HEK293 (cell line): ENCODE results near the gene LAMTOR5.
"Not testable (repeated sequence)": the region's sequence is repeated elsewhere in the genome, so short reads cannot be mapped to it uniquely, and the experiment has no call there.

Experiments
- CTCF ChIA-PET: fragments of 350-600 bp; formaldehyde crosslinking; extraction: SDS; loops from one replicate; lab custom pipeline; 2021; ENCODE audit warnings: antibody characterized with exemption; lab: Yijun Ruan, JAX
- POLR2A ChIA-PET: fragments of 300-600 bp; formaldehyde crosslinking; extraction: SDS; loops from one replicate; lab custom pipeline; 2020; ENCODE audit warnings: antibody characterized with exemption, inconsistent platforms; lab: Yijun Ruan, JAX
- H3K27ac ChIP-seq: fragments of 200-500 bp; sonication (Bioruptor generic); 2 replicates; pipeline ENCODE4 v1.5.1; 2014; ENCODE audit warnings: low read depth, low read length, control low read depth, inconsistent platforms; ENCODE audit errors: extremely low read depth
- H3K36me3 ChIP-seq, 2 experiments: fragments of 200-500 bp in 1 of 2; sonication (Bioruptor generic) in 1 of 2; 1 replicate in 1 of 2; 2 replicates in 1 of 2; pipeline ENCODE4 v1.5.1; 2014 to 2017; ENCODE audit warnings: inconsistent platforms in 2 of 2, low read length in 2 of 2; ENCODE audit not compliant: control insufficient read depth in 2 of 2, insufficient read depth in 1 of 2
- H3K4me1 ChIP-seq: fragments of 200-500 bp; sonication (Bioruptor generic); 2 replicates; pipeline ENCODE4 v1.5.1; 2014; ENCODE audit warnings: mild to moderate bottlenecking, low read length, inconsistent platforms; ENCODE audit not compliant: control insufficient read depth, insufficient read depth
- H3K4me3 ChIP-seq: 2 replicates; pipeline ENCODE4 v1.5.1; 2011; ENCODE audit warnings: low read depth, mild to moderate bottlenecking, control low read depth, low read length, moderate library complexity
- H3K9me3 ChIP-seq: fragments of 200-500 bp; sonication (Bioruptor generic); 2 replicates; pipeline ENCODE4 v1.5.1; 2014; ENCODE audit warnings: low read depth, low read length, inconsistent platforms; ENCODE audit not compliant: control insufficient read depth, insufficient read depth
- GLI4 ChIP-seq: fragments of 450-650 bp; formaldehyde crosslinking; IDR thresholded peaks from 2 replicates; pipeline ENCODE4 v1.5.1; 2016; ENCODE audit warnings: missing biosample characterization, missing genetic modification characterization
- GLIS1 ChIP-seq: fragments of 450-650 bp; formaldehyde crosslinking; IDR thresholded peaks from 2 replicates; pipeline ENCODE4 v1.5.1; 2016; ENCODE audit warnings: missing biosample characterization, missing genetic modification characterization
- GLIS2 ChIP-seq: fragments of 450-650 bp; formaldehyde crosslinking; IDR thresholded peaks from 2 replicates; pipeline ENCODE4 v1.5.1; 2016; ENCODE audit warnings: missing biosample characterization, missing genetic modification characterization
- IKZF3 ChIP-seq: fragments of 450-650 bp; IDR thresholded peaks from 2 replicates; pipeline ENCODE4 v1.5.0; 2018; ENCODE audit warnings: missing biosample characterization, mild to moderate bottlenecking, missing genetic modification characterization, moderate library complexity
- KLF7 ChIP-seq: fragments of 450-650 bp; formaldehyde crosslinking; IDR thresholded peaks from 2 replicates; pipeline ENCODE4 v1.5.1; 2016; ENCODE audit warnings: missing biosample characterization, missing genetic modification characterization, borderline replicate concordance
- REPIN1 ChIP-seq: fragments of 450-650 bp; formaldehyde crosslinking; IDR thresholded peaks from 2 replicates; pipeline ENCODE4 v1.5.1; 2017; ENCODE audit warnings: missing biosample characterization, missing genetic modification characterization, low read depth
- ZNF146 ChIP-seq: fragments of 450-650 bp; formaldehyde crosslinking; IDR thresholded peaks from 2 replicates; pipeline ENCODE4 v1.5.1; 2016; ENCODE audit warnings: missing biosample characterization, missing genetic modification characterization
- ZNF175 ChIP-seq: fragments of 450-650 bp; formaldehyde crosslinking; IDR thresholded peaks from 2 replicates; pipeline ENCODE4 v1.5.1; 2016; ENCODE audit warnings: missing biosample characterization, missing genetic modification characterization
- ZNF184 ChIP-seq: fragments of 450-650 bp; IDR thresholded peaks from 2 replicates; pipeline ENCODE4 v1.5.1; 2018; ENCODE audit warnings: missing biosample characterization, mild to moderate bottlenecking, missing genetic modification characterization
- ZNF335 ChIP-seq: fragments of 450-650 bp; formaldehyde crosslinking; conservative IDR thresholded peaks from 2 replicates; pipeline ENCODE4 v1.5.1; 2016; ENCODE audit warnings: missing biosample characterization, missing genetic modification characterization
- ZNF394 ChIP-seq: fragments of 450-650 bp; formaldehyde crosslinking; IDR thresholded peaks from 2 replicates; pipeline ENCODE4 v1.5.1; 2016; ENCODE audit warnings: missing biosample characterization, missing genetic modification characterization, mild to moderate bottlenecking, moderate library complexity, borderline replicate concordance
- ZNF548 ChIP-seq: fragments of 450-650 bp; formaldehyde crosslinking; IDR thresholded peaks from 2 replicates; pipeline ENCODE4 v1.5.1; 2016; ENCODE audit warnings: missing biosample characterization, missing genetic modification characterization
- TF ChIP-seq, protein P1 (sequence below): fragments of 450-650 bp; formaldehyde crosslinking; IDR thresholded peaks from 2 replicates; pipeline ENCODE4 v1.5.1; 2016; ENCODE audit warnings: missing biosample characterization, missing genetic modification characterization
- TF ChIP-seq, protein P2 (sequence below): fragments of 450-650 bp; formaldehyde crosslinking; IDR thresholded peaks from 2 replicates; pipeline ENCODE4 v1.5.1; 2016; ENCODE audit warnings: missing biosample characterization, missing genetic modification characterization, borderline replicate concordance
- TF ChIP-seq, protein P3 (sequence below): fragments of 450-650 bp; formaldehyde crosslinking; conservative IDR thresholded peaks from 2 replicates; pipeline ENCODE4 v1.5.1; 2016; ENCODE audit warnings: low read depth, missing biosample characterization, missing genetic modification characterization

Gene LAMTOR5

DNA sequence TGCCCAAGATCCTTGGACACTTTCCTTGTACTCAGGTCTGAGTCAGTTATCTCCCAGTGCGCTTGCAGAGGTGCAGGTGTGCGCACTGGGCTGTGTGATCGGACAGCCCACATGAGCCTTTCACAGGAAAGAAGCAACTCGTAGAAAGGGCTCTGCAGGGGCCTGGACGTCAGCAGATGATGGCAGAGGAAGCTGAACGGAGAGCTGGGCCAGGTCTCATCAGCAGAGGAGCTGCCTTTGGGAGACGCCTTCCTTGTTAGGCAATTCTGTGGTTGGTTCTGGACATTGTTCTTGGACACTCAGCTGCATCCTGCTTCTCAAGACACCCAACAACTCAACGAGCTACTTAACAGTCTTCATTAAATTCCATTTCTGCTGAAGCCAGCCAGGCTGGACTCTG, 36.0 kb upstream of the LAMTOR5 start:
- no peak overlapping the region for H3K4me3 ChIP-seq
- H3K36me3 ChIP-seq = no peaks in the 10 kb centered on the region
- H3K9me3 ChIP-seq = no peaks in the 10 kb centered on the region
- CTCF ChIA-PET = interaction anchor here (1.3 to 1.8 kb wide), 3 partner anchors 10 to 31 kb away, joined by 3 to 5 read pairs (median 4); no protein-coding TSS in a partner anchor
- no peak overlapping the region for H3K27ac ChIP-seq
- TF ChIP-seq ZNF146 (tag by site-specific recombination) = no peak
- TF ChIP-seq ZNF175 (tag by site-specific recombination) = no peak
- TF ChIP-seq KLF7 (tag by site-specific recombination) = no peak
- no peak for TF ChIP-seq GLI4 (tag by site-specific recombination)
- no peaks in the 10 kb centered on the region for H3K4me1 ChIP-seq
- POLR2A ChIA-PET = no interaction called here

DNA sequence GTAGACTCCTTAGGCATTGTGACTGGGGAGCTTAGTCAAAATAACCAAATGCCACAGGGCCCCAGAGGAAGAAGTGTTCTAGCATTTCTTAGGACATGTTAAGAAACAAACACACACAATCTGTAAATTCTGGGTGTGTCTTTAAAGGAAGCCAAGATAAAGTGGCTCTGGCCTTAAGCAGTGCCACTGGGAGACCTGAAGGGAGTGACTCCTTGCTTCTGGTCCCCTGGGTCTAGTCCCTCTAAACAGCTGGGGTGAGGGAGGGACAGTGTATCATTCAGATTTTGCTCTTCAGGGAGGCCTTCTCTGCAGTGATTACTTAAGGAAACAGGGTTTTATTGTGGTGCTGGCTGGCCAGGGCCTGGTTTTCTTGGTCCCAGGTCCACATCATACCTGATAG, 34.4 kb upstream of the LAMTOR5 start:
- no peak for TF ChIP-seq IKZF3 (tag by site-specific recombination)
- no peak for TF ChIP-seq ZNF394 (tag by site-specific recombination)
- TF ChIP-seq, protein P1, sequence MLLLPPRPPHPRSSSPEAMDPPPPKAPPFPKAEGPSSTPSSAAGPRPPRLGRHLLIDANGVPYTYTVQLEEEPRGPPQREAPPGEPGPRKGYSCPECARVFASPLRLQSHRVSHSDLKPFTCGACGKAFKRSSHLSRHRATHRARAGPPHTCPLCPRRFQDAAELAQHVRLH (tag by site-specific recombination) = no peak
- no peak for TF ChIP-seq ZNF548
- TF ChIP-seq, all 188 proteins: peak for 0
- H3K4me1 ChIP-seq = no peaks in the 10 kb centered on the region
- CTCF ChIA-PET = interaction anchor here (1.3 to 1.8 kb wide), 2 partner anchors 8 to 19 kb away, joined by 3 to 5 read pairs; no protein-coding TSS in a partner anchor
- no peak overlapping the region for H3K4me3 ChIP-seq
- no peak overlapping the region for H3K27ac ChIP-seq
- no peaks in the 10 kb centered on the region for H3K9me3 ChIP-seq
- no peaks in the 10 kb centered on the region for H3K36me3 ChIP-seq
- POLR2A ChIA-PET = no interaction called here

DNA sequence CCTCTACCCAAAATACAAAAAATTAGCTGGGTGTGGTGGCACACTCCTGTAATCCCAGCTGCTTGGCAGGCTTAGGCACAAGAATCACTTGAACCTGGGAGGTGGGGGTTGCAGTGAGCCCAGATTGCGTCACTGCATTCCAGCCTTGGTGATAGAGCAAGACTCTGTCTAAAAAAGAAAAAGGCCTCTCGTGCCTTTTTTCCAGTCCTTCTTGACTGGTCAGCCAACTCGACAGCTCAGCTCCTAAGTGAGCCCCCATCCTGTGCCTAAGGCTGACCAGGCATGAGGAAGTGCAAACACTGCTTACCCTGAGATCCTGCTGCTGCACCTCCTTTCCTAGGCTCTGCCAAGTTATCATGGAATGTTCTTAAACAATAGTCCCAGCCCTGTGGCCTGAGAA, 33.4 kb upstream of the LAMTOR5 start:
- CTCF ChIA-PET = interaction anchor here (1.1 to 2.3 kb wide), 3 partner anchors 19 to 55 kb away, joined by 4 to 12 read pairs (median 5); no protein-coding TSS in a partner anchor
- H3K9me3 ChIP-seq = no peaks in the 10 kb centered on the region
- H3K4me1 ChIP-seq = no peaks in the 10 kb centered on the region
- no peaks in the 10 kb centered on the region for H3K36me3 ChIP-seq
- no peak overlapping the region for H3K4me3 ChIP-seq
- no peak overlapping the region for H3K27ac ChIP-seq
- POLR2A ChIA-PET = no interaction called here
- TF ChIP-seq ZNF184 (tag by site-specific recombination) (no peak), GLIS2 (tag by site-specific recombination) (no peak), ZNF335 (tag by site-specific recombination) (no peak), REPIN1 (tag by site-specific recombination) (no peak), GLIS1 (tag by site-specific recombination) (no peak)
- TF ChIP-seq, protein P2, sequence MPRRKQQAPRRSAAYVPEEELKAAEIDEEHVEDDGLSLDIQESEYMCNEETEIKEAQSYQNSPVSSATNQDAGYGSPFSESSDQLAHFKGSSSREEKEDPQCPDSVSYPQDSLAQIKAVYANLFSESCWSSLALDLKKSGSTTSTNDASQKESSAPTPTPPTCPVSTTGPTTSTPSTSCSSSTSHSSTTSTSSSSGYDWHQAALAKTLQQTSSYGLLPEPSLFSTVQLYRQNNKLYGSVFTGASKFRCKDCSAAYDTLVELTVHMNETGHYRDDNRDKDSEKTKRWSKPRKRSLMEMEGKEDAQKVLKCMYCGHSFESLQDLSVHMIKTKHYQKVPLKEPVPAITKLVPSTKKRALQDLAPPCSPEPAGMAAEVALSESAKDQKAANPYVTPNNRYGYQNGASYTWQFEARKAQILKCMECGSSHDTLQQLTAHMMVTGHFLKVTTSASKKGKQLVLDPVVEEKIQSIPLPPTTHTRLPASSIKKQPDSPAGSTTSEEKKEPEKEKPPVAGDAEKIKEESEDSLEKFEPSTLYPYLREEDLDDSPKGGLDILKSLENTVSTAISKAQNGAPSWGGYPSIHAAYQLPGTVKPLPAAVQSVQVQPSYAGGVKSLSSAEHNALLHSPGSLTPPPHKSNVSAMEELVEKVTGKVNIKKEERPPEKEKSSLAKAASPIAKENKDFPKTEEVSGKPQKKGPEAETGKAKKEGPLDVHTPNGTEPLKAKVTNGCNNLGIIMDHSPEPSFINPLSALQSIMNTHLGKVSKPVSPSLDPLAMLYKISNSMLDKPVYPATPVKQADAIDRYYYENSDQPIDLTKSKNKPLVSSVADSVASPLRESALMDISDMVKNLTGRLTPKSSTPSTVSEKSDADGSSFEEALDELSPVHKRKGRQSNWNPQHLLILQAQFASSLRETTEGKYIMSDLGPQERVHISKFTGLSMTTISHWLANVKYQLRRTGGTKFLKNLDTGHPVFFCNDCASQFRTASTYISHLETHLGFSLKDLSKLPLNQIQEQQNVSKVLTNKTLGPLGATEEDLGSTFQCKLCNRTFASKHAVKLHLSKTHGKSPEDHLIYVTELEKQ = no peak
- TF ChIP-seq, protein P3, sequence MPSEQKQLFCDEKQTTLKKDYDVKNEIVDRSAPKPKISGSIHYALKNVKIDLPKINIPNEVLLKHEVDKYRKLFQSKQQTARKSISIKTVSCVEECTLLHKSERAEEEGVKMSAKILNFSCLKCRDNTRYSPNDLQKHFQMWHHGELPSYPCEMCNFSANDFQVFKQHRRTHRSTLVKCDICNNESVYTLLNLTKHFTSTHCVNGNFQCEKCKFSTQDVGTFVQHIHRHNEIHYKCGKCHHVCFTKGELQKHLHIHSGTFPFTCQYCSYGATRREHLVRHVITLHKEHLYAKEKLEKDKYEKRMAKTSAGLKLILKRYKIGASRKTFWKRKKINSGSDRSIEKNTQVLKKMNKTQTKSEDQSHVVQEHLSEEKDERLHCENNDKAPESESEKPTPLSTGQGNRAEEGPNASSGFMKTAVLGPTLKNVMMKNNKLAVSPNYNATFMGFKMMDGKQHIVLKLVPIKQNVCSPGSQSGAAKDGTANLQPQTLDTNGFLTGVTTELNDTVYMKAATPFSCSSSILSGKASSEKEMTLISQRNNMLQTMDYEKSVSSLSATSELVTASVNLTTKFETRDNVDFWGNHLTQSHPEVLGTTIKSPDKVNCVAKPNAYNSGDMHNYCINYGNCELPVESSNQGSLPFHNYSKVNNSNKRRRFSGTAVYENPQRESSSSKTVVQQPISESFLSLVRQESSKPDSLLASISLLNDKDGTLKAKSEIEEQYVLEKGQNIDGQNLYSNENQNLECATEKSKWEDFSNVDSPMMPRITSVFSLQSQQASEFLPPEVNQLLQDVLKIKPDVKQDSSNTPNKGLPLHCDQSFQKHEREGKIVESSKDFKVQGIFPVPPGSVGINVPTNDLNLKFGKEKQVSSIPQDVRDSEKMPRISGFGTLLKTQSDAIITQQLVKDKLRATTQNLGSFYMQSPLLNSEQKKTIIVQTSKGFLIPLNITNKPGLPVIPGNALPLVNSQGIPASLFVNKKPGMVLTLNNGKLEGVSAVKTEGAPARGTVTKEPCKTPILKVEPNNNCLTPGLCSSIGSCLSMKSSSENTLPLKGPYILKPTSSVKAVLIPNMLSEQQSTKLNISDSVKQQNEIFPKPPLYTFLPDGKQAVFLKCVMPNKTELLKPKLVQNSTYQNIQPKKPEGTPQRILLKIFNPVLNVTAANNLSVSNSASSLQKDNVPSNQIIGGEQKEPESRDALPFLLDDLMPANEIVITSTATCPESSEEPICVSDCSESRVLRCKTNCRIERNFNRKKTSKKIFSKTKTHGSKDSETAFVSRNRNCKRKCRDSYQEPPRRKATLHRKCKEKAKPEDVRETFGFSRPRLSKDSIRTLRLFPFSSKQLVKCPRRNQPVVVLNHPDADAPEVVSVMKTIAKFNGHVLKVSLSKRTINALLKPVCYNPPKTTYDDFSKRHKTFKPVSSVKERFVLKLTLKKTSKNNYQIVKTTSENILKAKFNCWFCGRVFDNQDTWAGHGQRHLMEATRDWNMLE = no peak

DNA sequence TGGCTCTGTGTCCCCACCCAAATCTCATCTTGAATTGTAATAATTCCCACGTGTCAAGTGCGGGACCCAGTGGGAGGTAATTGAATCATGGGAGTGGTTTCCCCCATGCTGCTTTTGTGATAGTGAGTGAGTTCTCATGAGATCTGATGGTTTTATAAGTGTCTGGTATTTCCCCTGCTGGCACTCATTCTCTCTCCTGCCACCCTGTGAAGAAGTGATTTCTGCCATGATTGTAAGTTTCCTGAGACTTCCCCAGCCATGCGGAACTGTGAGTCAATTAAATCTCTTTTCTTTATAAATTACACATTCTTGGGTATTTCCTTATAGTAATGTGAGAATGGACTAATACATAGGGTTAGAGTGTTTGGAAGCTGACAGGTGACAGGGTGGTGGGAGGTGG, 32.4 kb upstream of the LAMTOR5 start:
- H3K27ac ChIP-seq, H3K4me1 ChIP-seq, H3K36me3 ChIP-seq, POLR2A ChIA-PET, H3K4me3 ChIP-seq, H3K9me3 ChIP-seq: not testable (repeated sequence)
- CTCF ChIA-PET = interaction anchor here (1.1 to 2.3 kb wide), 3 partner anchors 20 to 56 kb away, joined by 4 to 12 read pairs (median 5); no protein-coding TSS in a partner anchor
